ENCODE measurements around the gene KCNMB2.

- TF ChIP-seq ZNF274 (IDR thresholded peaks at IDR 0.05; ENCODE audit: low read depth, low read length), result no peak
- no peak for TF ChIP-seq YY1 (IDR thresholded peaks at IDR 0.05; ENCODE audit: insufficient read depth, insufficient read length)
- TF ChIP-seq SUZ12 (IDR thresholded peaks at IDR 0.05; ENCODE audit: extremely low read depth, insufficient read depth, insufficient read length), result no peak
Observed at GRCh38 chr3:178741020-178741419, 204.8 kb downstream of the KCNMB2 start.

Data from NT2/D1 (cell line).